ENCODE results near the gene MYOCOS. TPM values are rescaled to one million over a fixed set of nuclear protein-coding genes. Genes with fewer than 3 reads are reported as not detected.

MYOCOS gene
- total and polyA plus RNA-seq, 3 donors from 2014 or later = 0.33 to 0.55 (median 0.37) TPM

DNA sequence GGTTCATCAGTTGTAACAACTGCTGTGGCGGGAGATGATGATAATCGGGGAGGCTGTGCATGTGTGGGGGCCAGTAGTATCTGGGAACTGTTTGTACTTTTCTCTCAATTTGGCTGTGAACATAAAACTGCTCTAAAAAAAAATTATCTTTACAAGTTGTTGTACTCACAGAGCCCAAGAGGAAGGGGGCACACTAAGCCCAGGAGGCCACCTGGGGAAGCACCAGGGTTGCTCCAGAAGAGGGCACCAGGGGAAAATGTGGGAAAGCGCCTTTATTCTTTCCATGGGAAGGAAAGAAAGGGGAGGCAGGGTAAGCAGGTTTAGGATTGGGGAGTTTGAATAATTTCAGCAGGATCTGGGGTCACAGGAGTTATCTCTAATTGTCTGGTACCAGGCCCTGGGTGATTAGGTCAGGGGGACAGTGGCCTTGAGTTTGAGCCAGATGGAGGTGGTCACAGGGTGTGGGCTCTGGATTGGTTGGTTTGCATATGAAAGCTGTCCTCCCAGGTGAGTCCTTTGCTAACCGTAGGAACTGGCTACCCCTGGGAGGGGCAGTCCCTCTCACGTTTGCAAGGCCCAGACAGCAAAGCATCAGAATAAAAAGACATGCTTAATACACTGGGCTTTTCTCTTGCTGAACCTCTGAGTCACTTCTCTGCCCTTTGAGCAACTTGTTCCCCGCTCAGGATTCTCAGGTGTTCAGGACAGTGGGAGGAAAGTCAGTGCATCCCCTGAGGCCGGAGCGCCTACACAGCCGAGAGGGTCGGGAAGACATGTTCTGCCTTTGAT, 19.2 kb downstream of the MYOCOS start:
- Histone ChIP-seq H3K9me3 (no peaks in the 10 kb centered on the region), H3K4me1 (peaks cover 20% of the 10 kb centered on the region), H3K27me3 (no peaks in the 10 kb centered on the region), H3K27ac (no peak overlapping the region), H3K36me3 (ENCODE audit: low read depth, missing control alignments) (no peaks in the 10 kb centered on the region), H3K4me3 (no peak overlapping the region)
- intact Hi-C loops (cut with DNase I; ENCODE audit: low total_unique reads) = loop anchor here (10.0 kb wide), 1 partner anchor 74 kb away; no protein-coding TSS in a partner anchor
- WGBS, 2 donors = 51 to 54% methylated on average over 10 of the region's 10 CpGs
- DNase-seq = peak; percentile 37
- TF ChIP-seq POLR2A (IDR thresholded peaks at IDR 0.05) = no peak
- TF ChIP-seq, protein P1, sequence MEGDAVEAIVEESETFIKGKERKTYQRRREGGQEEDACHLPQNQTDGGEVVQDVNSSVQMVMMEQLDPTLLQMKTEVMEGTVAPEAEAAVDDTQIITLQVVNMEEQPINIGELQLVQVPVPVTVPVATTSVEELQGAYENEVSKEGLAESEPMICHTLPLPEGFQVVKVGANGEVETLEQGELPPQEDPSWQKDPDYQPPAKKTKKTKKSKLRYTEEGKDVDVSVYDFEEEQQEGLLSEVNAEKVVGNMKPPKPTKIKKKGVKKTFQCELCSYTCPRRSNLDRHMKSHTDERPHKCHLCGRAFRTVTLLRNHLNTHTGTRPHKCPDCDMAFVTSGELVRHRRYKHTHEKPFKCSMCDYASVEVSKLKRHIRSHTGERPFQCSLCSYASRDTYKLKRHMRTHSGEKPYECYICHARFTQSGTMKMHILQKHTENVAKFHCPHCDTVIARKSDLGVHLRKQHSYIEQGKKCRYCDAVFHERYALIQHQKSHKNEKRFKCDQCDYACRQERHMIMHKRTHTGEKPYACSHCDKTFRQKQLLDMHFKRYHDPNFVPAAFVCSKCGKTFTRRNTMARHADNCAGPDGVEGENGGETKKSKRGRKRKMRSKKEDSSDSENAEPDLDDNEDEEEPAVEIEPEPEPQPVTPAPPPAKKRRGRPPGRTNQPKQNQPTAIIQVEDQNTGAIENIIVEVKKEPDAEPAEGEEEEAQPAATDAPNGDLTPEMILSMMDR (IDR thresholded peaks at IDR 0.05) = peak in 1 of 3 experiments; percentile 27

DNA sequence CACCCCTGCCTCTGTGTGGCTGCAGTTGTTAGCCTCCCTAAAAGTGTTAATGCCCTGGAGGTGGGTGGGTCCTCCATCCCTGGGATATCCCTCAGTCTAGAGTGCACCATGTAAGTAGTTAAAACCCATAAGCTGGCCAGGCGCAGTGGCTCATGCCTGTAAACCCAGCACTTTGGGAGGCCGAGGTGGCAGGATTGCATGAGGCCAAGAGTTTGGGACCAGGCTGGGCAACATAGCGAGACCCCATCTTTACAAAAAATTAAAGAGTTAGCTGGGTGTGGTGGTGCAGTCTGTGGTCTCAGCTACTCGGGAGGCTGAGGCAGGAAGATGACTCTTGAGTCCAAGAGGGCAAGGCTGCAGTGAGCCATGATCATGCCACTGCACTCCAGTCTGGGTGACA, 20.2 kb downstream of the MYOCOS start:
- Histone ChIP-seq H3K4me1 (peaks cover 20% of the 10 kb centered on the region), H3K27ac (no peak overlapping the region), H3K27me3 (no peaks in the 10 kb centered on the region), H3K4me3 (no peak overlapping the region), H3K9me3 (no peaks in the 10 kb centered on the region), H3K36me3 (ENCODE audit: low read depth, missing control alignments) (no peaks in the 10 kb centered on the region)
- no peak for DNase-seq
- 92 to 95% methylated on average over 4 of the region's 4 CpGs for WGBS, 2 donors
- intact Hi-C loops (cut with DNase I; ENCODE audit: low total_unique reads) = loop anchor here (10.0 kb wide), 1 partner anchor 73 kb away; no protein-coding TSS in a partner anchor
- TF ChIP-seq, protein P1 (IDR thresholded peaks at IDR 0.05) = no peak
- TF ChIP-seq POLR2A (IDR thresholded peaks at IDR 0.05) = no peak

DNA sequence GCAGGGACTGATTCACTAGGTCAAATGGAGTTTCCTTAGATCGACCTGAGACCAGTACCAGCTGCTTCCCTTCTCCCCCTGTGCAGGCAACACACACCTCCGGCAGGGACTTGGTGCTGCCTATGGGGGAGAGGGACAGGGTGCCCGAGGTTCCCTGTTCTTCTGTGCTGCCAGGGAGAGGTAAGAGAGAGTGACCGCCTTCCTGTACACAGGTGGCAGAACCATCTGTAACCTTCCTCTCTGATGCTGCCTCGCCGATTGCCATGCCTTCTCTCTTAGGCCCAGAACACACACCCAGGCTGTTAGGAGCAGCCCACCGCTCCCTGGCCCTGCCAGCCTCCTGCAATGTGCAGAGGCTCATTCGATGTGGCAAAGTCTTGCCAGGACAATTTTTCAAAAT, 21.1 kb downstream of the MYOCOS start:
- intact Hi-C loops (cut with DNase I; ENCODE audit: low total_unique reads) = loop anchor here (10.0 kb wide), 1 partner anchor 72 kb away; no protein-coding TSS in a partner anchor

DNA sequence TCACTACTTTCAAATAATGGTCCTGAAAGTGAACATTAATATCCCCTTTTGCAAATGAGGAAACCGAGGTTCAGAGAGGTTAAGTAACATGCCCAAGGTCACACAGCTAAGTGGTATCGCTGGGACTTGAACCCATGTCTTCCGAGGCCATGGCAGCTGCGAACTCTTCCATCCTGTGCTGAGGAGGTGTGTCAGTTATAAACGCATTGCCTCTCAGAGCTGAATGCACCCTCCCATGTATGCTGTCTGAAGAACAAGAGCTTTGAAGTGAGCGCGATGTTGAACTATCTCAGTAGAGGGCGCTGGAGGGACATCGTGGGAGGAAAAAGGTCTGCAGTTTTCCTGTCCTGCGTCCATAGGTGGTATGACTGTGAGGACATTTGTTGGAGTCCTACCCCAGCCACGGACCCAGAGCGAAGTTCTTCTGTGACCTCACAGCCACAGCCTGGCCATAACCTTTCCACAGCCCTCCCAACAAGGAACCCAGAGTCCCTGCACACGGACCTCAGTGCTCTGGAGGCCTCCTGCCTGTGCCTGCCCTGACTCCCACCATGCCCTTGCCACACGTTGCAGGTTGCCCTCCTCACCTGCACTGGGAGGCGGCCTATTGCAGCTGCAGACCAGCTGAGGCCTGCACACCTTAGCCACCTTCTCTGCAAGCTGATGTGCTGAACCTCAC, 22.9 kb downstream of the MYOCOS start:
- peak overlapping the region; percentile 46 to 62 for H3K27ac ChIP-seq
- peaks cover 20% of the 10 kb centered on the region for H3K4me1 ChIP-seq
- peak; percentile 91 for DNase-seq
- no peaks in the 10 kb centered on the region for H3K36me3 ChIP-seq (ENCODE audit: low read depth, missing control alignments)
- 13 to 27% methylated on average over 11 to 15 of the region's 15 CpGs for WGBS, 2 donors
- H3K27me3 ChIP-seq = no peaks in the 10 kb centered on the region
- intact Hi-C loops (cut with DNase I; ENCODE audit: low total_unique reads) = loop anchor here (10.0 kb wide), 1 partner anchor 70 kb away; no protein-coding TSS in a partner anchor
- TF ChIP-seq, protein P1 (IDR thresholded peaks at IDR 0.05) = peak; percentile 64 to 78 (median 73)
- TF ChIP-seq POLR2A (IDR thresholded peaks at IDR 0.05) = no peak
- H3K9me3 ChIP-seq = no peaks in the 10 kb centered on the region
- H3K4me3 ChIP-seq = no peak overlapping the region

More for the DNA sequence above, 21.1 kb downstream of the MYOCOS start:
- TF ChIP-seq, protein P1 (IDR thresholded peaks at IDR 0.05) = no peak
- no peak for TF ChIP-seq POLR2A (IDR thresholded peaks at IDR 0.05)
- Histone ChIP-seq H3K4me3 (no peak overlapping the region), H3K4me1 (peaks cover 20% of the 10 kb centered on the region), H3K36me3 (ENCODE audit: low read depth, missing control alignments) (no peaks in the 10 kb centered on the region), H3K27ac (no peak overlapping the region), H3K27me3 (no peaks in the 10 kb centered on the region), H3K9me3 (no peaks in the 10 kb centered on the region)
- 90 to 94% methylated on average over 6 to 8 of the region's 8 CpGs for WGBS, 2 donors
- DNase-seq = no peak
